Esophagus muscularis mucosa (tissue), 4 donors: ENCODE data around the gene HMG20B. TPM values are rescaled to one million over a fixed set of nuclear protein-coding genes. Genes with fewer than 3 reads are reported as not detected.

Source experiments
- DNase-seq: peaks from one replicate; pipeline ENCODE4 v3.0.0-alpha.2; 2017; ENCODE audit errors: extremely low spot score
- H3K27ac ChIP-seq, 4 donors: fragments of 200-600 bp; sonication (generic); replicated peaks in 1 of 4; 1 replicate in 3 of 4; 2 replicates in 1 of 4; pipeline ENCODE4 v1.5.1; 2016 to 2019; ENCODE audit warnings: mild to moderate bottlenecking in 1 of 4
- H3K27me3 ChIP-seq, 4 donors: fragments of 200-600 bp; sonication (generic); one replicate each; pipeline versions ENCODE4 v1.5.1 to v1.6.0; 2016 to 2019
- H3K36me3 ChIP-seq, 4 donors: fragments of 200-600 bp; sonication (generic); one replicate each; pipeline ENCODE4 v1.5.1; 2016 to 2019
- H3K4me1 ChIP-seq, 4 donors: fragments of 200-600 bp; sonication (generic); one replicate each; pipeline ENCODE4 v1.5.1; 2016 to 2019
- H3K4me3 ChIP-seq, 4 donors: fragments of 200-600 bp; sonication (generic); 1 replicate in 2 of 4; 2 replicates in 2 of 4; pipeline ENCODE4 v1.5.1; 2016 to 2019; ENCODE audit warnings: mild to moderate bottlenecking in 4 of 4, moderate library complexity in 1 of 4
- H3K9me3 ChIP-seq, 4 donors: fragments of 200-600 bp; sonication (generic); 1 replicate in 3 of 4; 2 replicates in 1 of 4; pipeline ENCODE4 v1.5.1; 2016 to 2019
- CTCF ChIP-seq, 3 experiments: fragments of 200-600 bp in 2 of 3; fragments of 450-650 bp in 1 of 3; sonication (generic) in 2 of 3; IDR thresholded peaks; one replicate each; pipeline ENCODE4 v1.5.1; 2017 to 2019; ENCODE audit warnings: antibody characterized with exemption in 3 of 3, mild to moderate bottlenecking in 2 of 3, moderate library complexity in 1 of 3
- EP300 ChIP-seq: sonication (generic); formaldehyde crosslinking; IDR thresholded peaks from one replicate; pipeline ENCODE4 v1.6.1; 2017; ENCODE audit warnings: antibody characterized with exemption
- POLR2A ChIP-seq: fragments of 450-650 bp; IDR thresholded peaks from one replicate; pipeline ENCODE4 v1.6.1; 2017; ENCODE audit warnings: antibody characterized with exemption, moderate library complexity, mild to moderate bottlenecking, low read depth
- POLR2AphosphoS5 ChIP-seq, 2 donors: sonication (generic); formaldehyde crosslinking; IDR thresholded peaks; one replicate each; pipeline ENCODE4 v1.6.1; 2017; ENCODE audit warnings: antibody characterized with exemption in 2 of 2
- WGBS: methylation state at CpG from one replicate; pipeline ENCODE4 v1.1.5; 2018; 5-methylcytosine and 5-hydroxymethylcytosine counted together
- intact Hi-C: fragments of 100-400 bp; cut with DNase I; formaldehyde crosslinking; loops from one replicate; pipeline ENCODE4 v1.15.1; 2023
- total RNA-seq, 4 donors: library from RNA; depleted of rRNA; stranded (reverse); fragments of >200 nt; gene quantifications; one replicate each; pipeline versions ENCODE4 v1.1.0 to v1.2.1, GENCODE V29; 2016

Gene HMG20B
- total RNA-seq, 4 donors from 2014 or later = 136 to 202 (median 161) TPM

GRCh38 chr19:3535981-3536380 is 36.8 kb upstream of the HMG20B start:
- Histone ChIP-seq H3K4me3 (no peak overlapping the region), H3K36me3 (peaks cover 41 to 73% (median 61%) of the 10 kb centered on the region in 4 donors), H3K27ac (peak overlapping the region in 1 of 4 donors; percentile 58), H3K27me3 (no peaks in the 10 kb centered on the region), H3K4me1 (peaks cover 0 to 29% (median 23%) of the 10 kb centered on the region in 4 donors), H3K9me3 (no peaks in the 10 kb centered on the region)
- no peak for TF ChIP-seq POLR2A
- no peak for TF ChIP-seq EP300
- no peak for TF ChIP-seq POLR2AphosphoS5 (IDR thresholded peaks at IDR 0.05)
- TF ChIP-seq CTCF (IDR thresholded peaks at IDR 0.05) = no peak
- intact Hi-C loops = no loop called here
- WGBS = 84% methylated on average over 9 of the region's 10 CpGs
- no peak for DNase-seq

- intact Hi-C loops = no loop called here
- H3K27me3 ChIP-seq = no peaks in the 10 kb centered on the region
- H3K9me3 ChIP-seq = no peaks in the 10 kb centered on the region
- H3K4me3 ChIP-seq = peak overlapping the region in 3 of 4 donors; percentile 2 to 18 (median 17)
- peaks cover 0 to 29% (median 23%) of the 10 kb centered on the region in 4 donors for H3K4me1 ChIP-seq
- WGBS = 80% methylated on average over 9 of the region's 27 CpGs
- TF ChIP-seq POLR2AphosphoS5 (IDR thresholded peaks at IDR 0.05) = no peak
- no peak for TF ChIP-seq EP300
- no peak for TF ChIP-seq POLR2A
- no peak for TF ChIP-seq CTCF (IDR thresholded peaks at IDR 0.05)
- peak overlapping the region; percentile 42 to 61 (median 53) for H3K27ac ChIP-seq
- peaks cover 36 to 67% (median 58%) of the 10 kb centered on the region in 4 donors for H3K36me3 ChIP-seq
- no peak for DNase-seq
Observed at GRCh38 chr19:3536429-3537100, 36.2 kb upstream of the HMG20B start.

GRCh38 chr19:3537101-3537437 is 35.7 kb upstream of the HMG20B start:
- TF ChIP-seq EP300 = no peak
- TF ChIP-seq POLR2A = no peak
- no peak for TF ChIP-seq CTCF (IDR thresholded peaks at IDR 0.05)
- TF ChIP-seq POLR2AphosphoS5 (IDR thresholded peaks at IDR 0.05) = no peak
- no peaks in the 10 kb centered on the region for H3K9me3 ChIP-seq
- no peaks in the 10 kb centered on the region for H3K27me3 ChIP-seq
- H3K4me3 ChIP-seq = peak overlapping the region in 3 of 4 donors; percentile 2 to 18 (median 17)
- peaks cover 0 to 29% (median 23%) of the 10 kb centered on the region in 4 donors for H3K4me1 ChIP-seq
- DNase-seq = no peak
- intact Hi-C loops = no loop called here
- peak overlapping the region; percentile 42 to 61 (median 53) for H3K27ac ChIP-seq
- WGBS = 78% methylated on average over 4 of the region's 13 CpGs
- H3K36me3 ChIP-seq = peaks cover 31 to 62% (median 53%) of the 10 kb centered on the region in 4 donors

GRCh38 chr19:3537438-3538240 is 35.1 kb upstream of the HMG20B start:
- intact Hi-C loops = no loop called here
- Histone ChIP-seq H3K36me3 (peaks cover 25 to 57% (median 50%) of the 10 kb centered on the region in 4 donors), H3K9me3 (no peaks in the 10 kb centered on the region), H3K27me3 (no peaks in the 10 kb centered on the region), H3K4me3 (peak overlapping the region in 1 of 4 donors; percentile 2), H3K27ac (peak overlapping the region; percentile 42 to 61 (median 53)), H3K4me1 (peaks cover 0 to 29% (median 24%) of the 10 kb centered on the region in 4 donors)
- DNase-seq = no peak
- no peak for TF ChIP-seq POLR2A
- peak in 1 of 2 donors; percentile 15 for TF ChIP-seq POLR2AphosphoS5 (IDR thresholded peaks at IDR 0.05)
- 88% methylated on average over 21 of the region's 22 CpGs for WGBS

GRCh38 chr19:3538258-3538929 is 34.4 kb upstream of the HMG20B start:
- no peak overlapping the region for H3K4me3 ChIP-seq
- H3K27ac ChIP-seq = peak overlapping the region in 1 of 4 donors; percentile 33
- H3K9me3 ChIP-seq = no peaks in the 10 kb centered on the region

More at GRCh38 chr19:3538258-3538929, 34.4 kb upstream of the HMG20B start:
- Histone ChIP-seq H3K36me3 (peaks cover 18 to 54% (median 45%) of the 10 kb centered on the region in 4 donors), H3K4me1 (peaks cover 0 to 34% (median 30%) of the 10 kb centered on the region in 4 donors), H3K27me3 (no peaks in the 10 kb centered on the region)
- no peak for DNase-seq
- TF ChIP-seq POLR2AphosphoS5 (IDR thresholded peaks at IDR 0.05) (no peak), CTCF (IDR thresholded peaks at IDR 0.05) (no peak), POLR2A (no peak), EP300 (no peak)
- intact Hi-C loops = no loop called here
- 75% methylated on average over 11 of the region's 25 CpGs for WGBS
